Measurements from ENCODE around the gene PLA2G4A.
A peak's percentile ranks its signal among the peaks of the same experiment; 100 is the strongest.

PLA2G4A gene

GRCh38 chr1:186878356-186878755 is 49.6 kb downstream of the PLA2G4A start:
- H3K36me3 ChIP-seq (ENCODE audit: insufficient read depth, low read length): no peaks in the 10 kb centered on the region
- H3F3A ChIP-seq (ENCODE audit: low read depth): no peaks in the 10 kb centered on the region
- no peak overlapping the region for H3K4me2 ChIP-seq (ENCODE audit: low read depth, low read length, poor library complexity, severe bottlenecking)
- no peak overlapping the region for H2AFZ ChIP-seq (ENCODE audit: low read length)
- H4K20me1 ChIP-seq (ENCODE audit: insufficient read depth, low read length, poor library complexity, severe bottlenecking): no peaks in the 10 kb centered on the region
- TF ChIP-seq CTCF (conservative IDR thresholded peaks at IDR 0.05; ENCODE audit: low read length) (no peak), EZH2phosphoT487 (IDR thresholded peaks at IDR 0.05; ENCODE audit: borderline replicate concordance) (no peak)
- no peak overlapping the region for H3K9ac ChIP-seq (ENCODE audit: low read depth, low read length, poor library complexity, severe bottlenecking)
- no peaks in the 10 kb centered on the region for H3K27me3 ChIP-seq (ENCODE audit: insufficient read depth, low read length, poor library complexity, severe bottlenecking)
- H3K9me3 ChIP-seq (ENCODE audit: insufficient read depth, low read depth, low read length): no peaks in the 10 kb centered on the region
- peaks cover 10% of the 10 kb centered on the region for H3K4me1 ChIP-seq (ENCODE audit: insufficient read depth, low read length, poor library complexity, severe bottlenecking)
- no peaks in the 10 kb centered on the region for H3K9me2 ChIP-seq (replicated peaks; ENCODE audit: low read depth, low read length)
- H3K79me2 ChIP-seq (ENCODE audit: insufficient read depth, low read length): no peaks in the 10 kb centered on the region
- H3K4me3 ChIP-seq (ENCODE audit: low read length, poor library complexity, severe bottlenecking): no peak overlapping the region

GRCh38 chr1:186880982-186881381 is 52.2 kb downstream of the PLA2G4A start:
- H3K79me2 ChIP-seq (ENCODE audit: insufficient read depth, low read length): no peaks in the 10 kb centered on the region
- no peaks in the 10 kb centered on the region for H3F3A ChIP-seq (ENCODE audit: low read depth)
- H3K9ac ChIP-seq (ENCODE audit: low read depth, low read length, poor library complexity, severe bottlenecking): no peak overlapping the region
- H3K27me3 ChIP-seq (ENCODE audit: insufficient read depth, low read length, poor library complexity, severe bottlenecking): no peaks in the 10 kb centered on the region
- H3K9me2 ChIP-seq (replicated peaks; ENCODE audit: low read depth, low read length): no peaks in the 10 kb centered on the region
- H3K36me3 ChIP-seq (ENCODE audit: insufficient read depth, low read length): no peaks in the 10 kb centered on the region
- no peak overlapping the region for H3K4me2 ChIP-seq (ENCODE audit: low read depth, low read length, poor library complexity, severe bottlenecking)
- no peak overlapping the region for H3K4me3 ChIP-seq (ENCODE audit: low read length, poor library complexity, severe bottlenecking)
- TF ChIP-seq EZH2phosphoT487 (IDR thresholded peaks at IDR 0.05; ENCODE audit: borderline replicate concordance) (no peak), CTCF (conservative IDR thresholded peaks at IDR 0.05; ENCODE audit: low read length) (no peak)
- no peaks in the 10 kb centered on the region for H3K4me1 ChIP-seq (ENCODE audit: insufficient read depth, low read length, poor library complexity, severe bottlenecking)
- H4K20me1 ChIP-seq (ENCODE audit: insufficient read depth, low read length, poor library complexity, severe bottlenecking): no peaks in the 10 kb centered on the region
- 0 out of 2 replicates have a peak overlapping the region, but pooled peaks have one; percentile 12 for H2AFZ ChIP-seq (ENCODE audit: low read length)
- H3K9me3 ChIP-seq (ENCODE audit: insufficient read depth, low read depth, low read length): no peaks in the 10 kb centered on the region

- H4K20me1 ChIP-seq (ENCODE audit: insufficient read depth, low read length, poor library complexity, severe bottlenecking): no peaks in the 10 kb centered on the region
- no peak overlapping the region for H3K9ac ChIP-seq (ENCODE audit: low read depth, low read length, poor library complexity, severe bottlenecking)
- H3K9me2 ChIP-seq (replicated peaks; ENCODE audit: low read depth, low read length): no peaks in the 10 kb centered on the region
- no peak overlapping the region for H3K4me2 ChIP-seq (ENCODE audit: low read depth, low read length, poor library complexity, severe bottlenecking)
- H3K27me3 ChIP-seq (ENCODE audit: insufficient read depth, low read length, poor library complexity, severe bottlenecking): no peaks in the 10 kb centered on the region
- no peaks in the 10 kb centered on the region for H3F3A ChIP-seq (ENCODE audit: low read depth)
- H3K4me1 ChIP-seq (ENCODE audit: insufficient read depth, low read length, poor library complexity, severe bottlenecking): no peaks in the 10 kb centered on the region
- H3K36me3 ChIP-seq (ENCODE audit: insufficient read depth, low read length): no peaks in the 10 kb centered on the region
- TF ChIP-seq EZH2phosphoT487 (IDR thresholded peaks at IDR 0.05; ENCODE audit: borderline replicate concordance): no peak
- no peak for TF ChIP-seq CTCF (conservative IDR thresholded peaks at IDR 0.05; ENCODE audit: low read length)
- no peak overlapping the region for H2AFZ ChIP-seq (ENCODE audit: low read length)
- H3K79me2 ChIP-seq (ENCODE audit: insufficient read depth, low read length): no peaks in the 10 kb centered on the region
- H3K4me3 ChIP-seq (ENCODE audit: low read length, poor library complexity, severe bottlenecking): no peak overlapping the region
- H3K9me3 ChIP-seq (ENCODE audit: insufficient read depth, low read depth, low read length): no peaks in the 10 kb centered on the region
Observed at GRCh38 chr1:186882372-186883134, 53.8 kb downstream of the PLA2G4A start.

Measured in Loucy (cell line).